ENCODE data around the gene POLA1. TPM values are rescaled to one million over a fixed set of nuclear protein-coding genes. Genes with fewer than 3 reads are reported as not detected.

POLA1 gene
- total and polyA plus RNA-seq, 7 donors: 1.8 to 15.0 (median 11.4) TPM

- no peaks in the 10 kb centered on the region for H3K4me1 ChIP-seq
- DNase-seq: no peak
- 97 to 98% methylated on average over 4 of the region's 4 CpGs for WGBS, 2 donors
- no peaks in the 10 kb centered on the region for H3K9me3 ChIP-seq
- no peak for TF ChIP-seq POLR2AphosphoS5 (IDR thresholded peaks at IDR 0.05)
- no peak for TF ChIP-seq POLR2A (IDR thresholded peaks at IDR 0.05)
- no peak for TF ChIP-seq EP300 (IDR thresholded peaks at IDR 0.05)
- TF ChIP-seq CTCF (IDR thresholded peaks at IDR 0.05): no peak
- no peak overlapping the region for H3K4me3 ChIP-seq
- no peaks in the 10 kb centered on the region for H3K36me3 ChIP-seq
- intact Hi-C loops (cut with DNase I): no loop called here
- H3K27ac ChIP-seq: no peak overlapping the region
- no peaks in the 10 kb centered on the region for H3K27me3 ChIP-seq
These were observed 95.3 kb downstream of the POLA1 start for GRCh38 chrX:24789047-24789446.

- DNase-seq: no peak
- TF ChIP-seq EP300 (IDR thresholded peaks at IDR 0.05): no peak
- no peak for TF ChIP-seq POLR2A (IDR thresholded peaks at IDR 0.05)
- no peak for TF ChIP-seq POLR2AphosphoS5 (IDR thresholded peaks at IDR 0.05)
- TF ChIP-seq CTCF (IDR thresholded peaks at IDR 0.05): no peak
- intact Hi-C loops (cut with DNase I): no loop called here
- Histone ChIP-seq H3K4me1 (no peaks in the 10 kb centered on the region), H3K36me3 (no peaks in the 10 kb centered on the region), H3K9me3 (no peaks in the 10 kb centered on the region), H3K27ac (no peak overlapping the region), H3K27me3 (no peaks in the 10 kb centered on the region), H3K4me3 (no peak overlapping the region)
- 86 to 88% methylated on average over 3 of the region's 3 CpGs for WGBS, 2 donors
These were observed 96.4 kb downstream of the POLA1 start for GRCh38 chrX:24790166-24790565.

DNA sequence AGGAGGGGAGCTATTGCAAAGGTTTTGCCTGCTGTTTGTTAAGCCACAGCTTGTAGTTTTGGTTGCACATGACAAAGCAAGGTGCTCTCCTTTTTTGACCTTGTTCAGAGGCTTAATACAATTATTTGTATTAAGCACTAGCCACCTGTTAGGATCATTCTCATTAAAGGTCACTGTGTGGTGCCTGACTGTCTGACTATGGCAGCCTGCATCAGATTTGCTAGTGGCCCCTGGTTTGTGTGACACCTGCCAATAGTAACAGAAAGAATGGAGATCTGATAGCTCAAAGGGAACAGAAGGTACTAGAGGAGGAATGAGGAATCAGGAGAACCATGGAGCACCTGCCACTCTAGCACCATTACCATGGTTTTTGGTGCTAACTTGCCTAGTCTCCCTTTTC, 102.5 kb downstream of the POLA1 start:
- Histone ChIP-seq H3K27ac (no peak overlapping the region), H3K4me1 (no peaks in the 10 kb centered on the region), H3K4me3 (no peak overlapping the region), H3K9me3 (no peaks in the 10 kb centered on the region), H3K36me3 (no peaks in the 10 kb centered on the region), H3K27me3 (no peaks in the 10 kb centered on the region)
- no peak for TF ChIP-seq POLR2A (IDR thresholded peaks at IDR 0.05)
- no peak for TF ChIP-seq CTCF (IDR thresholded peaks at IDR 0.05)
- no peak for TF ChIP-seq EP300 (IDR thresholded peaks at IDR 0.05)
- intact Hi-C loops (cut with DNase I): no loop called here
- DNase-seq: no peak

- no peaks in the 10 kb centered on the region for H3K4me1 ChIP-seq
- H3K9me3 ChIP-seq: no peaks in the 10 kb centered on the region
- no peak for DNase-seq
- H3K4me3 ChIP-seq: no peak overlapping the region
- no peak overlapping the region for H3K27ac ChIP-seq
- WGBS, 2 donors: 93 to 95% methylated on average over 4 of the region's 4 CpGs
- no peaks in the 10 kb centered on the region for H3K27me3 ChIP-seq
- no peaks in the 10 kb centered on the region for H3K36me3 ChIP-seq
- TF ChIP-seq POLR2AphosphoS5 (IDR thresholded peaks at IDR 0.05) (no peak), EP300 (IDR thresholded peaks at IDR 0.05) (no peak), CTCF (IDR thresholded peaks at IDR 0.05) (no peak), POLR2A (IDR thresholded peaks at IDR 0.05) (no peak)
- intact Hi-C loops (cut with DNase I): no loop called here
These were observed 105.4 kb downstream of the POLA1 start for GRCh38 chrX:24799078-24799477.

DNA sequence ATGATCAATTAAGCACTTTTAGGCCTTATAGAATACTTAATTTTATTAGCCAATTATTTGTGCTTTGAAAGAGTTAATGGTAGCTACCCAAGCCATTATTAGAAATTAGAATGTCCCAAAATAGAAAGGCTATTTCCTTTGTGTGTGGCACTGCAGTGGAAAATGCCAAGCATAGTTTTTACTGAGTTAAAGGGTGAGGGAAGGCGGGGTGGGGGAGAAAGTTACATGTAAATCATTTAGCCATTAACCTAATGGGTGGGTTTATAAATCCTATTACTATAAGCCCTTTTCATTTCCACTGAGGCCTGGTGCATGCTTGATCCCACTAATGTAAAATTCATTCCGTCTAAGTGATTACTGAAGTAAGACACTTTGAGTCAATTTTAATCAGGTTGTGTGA, 105.8 kb downstream of the POLA1 start:
- H3K4me3 ChIP-seq: no peak overlapping the region
- no peaks in the 10 kb centered on the region for H3K4me1 ChIP-seq
- H3K36me3 ChIP-seq: no peaks in the 10 kb centered on the region
- no peaks in the 10 kb centered on the region for H3K27me3 ChIP-seq
- 86 to 97% methylated on average over 2 of the region's 2 CpGs for WGBS, 2 donors
- no peak overlapping the region for H3K27ac ChIP-seq
- no peak for DNase-seq
- TF ChIP-seq CTCF (IDR thresholded peaks at IDR 0.05) (no peak), POLR2AphosphoS5 (IDR thresholded peaks at IDR 0.05) (no peak), EP300 (IDR thresholded peaks at IDR 0.05) (no peak), POLR2A (IDR thresholded peaks at IDR 0.05) (no peak)
- intact Hi-C loops (cut with DNase I): no loop called here
- no peaks in the 10 kb centered on the region for H3K9me3 ChIP-seq
